Upper lobe of left lung (tissue), 6 donors: ENCODE measurements around the gene ECHDC1. TPM values are rescaled to one million over a fixed set of nuclear protein-coding genes. Genes with fewer than 3 reads are reported as not detected.

ENCODE experiments used
- ATAC-seq, 2 donors: fragments of 200-7000 bp; cut with Tn5 transposase; one replicate each; pipeline ENCODE4 v1.9.1; 2022; ENCODE audit warnings: mild to moderate bottlenecking in 2 of 2, moderate library complexity in 2 of 2; ENCODE audit not compliant: low FRiP score in 2 of 2
- DNase-seq, 2 donors: peaks; one replicate each; pipeline ENCODE4 v3.0.0-alpha.2; 2019 to 2020
- H3K27ac ChIP-seq, 4 donors: fragments of 200-600 bp; sonication (generic); one replicate each; pipeline ENCODE4 v1.5.1; 2016 to 2019
- H3K27me3 ChIP-seq, 4 donors: fragments of 200-600 bp; sonication (generic); one replicate each; pipeline ENCODE4 v1.5.1; 2017 to 2019
- H3K36me3 ChIP-seq, 4 donors: fragments of 200-600 bp; sonication (generic); one replicate each; pipeline ENCODE4 v1.5.1; 2016 to 2019
- H3K4me1 ChIP-seq, 4 donors: fragments of 200-600 bp; sonication (generic); one replicate each; pipeline ENCODE4 v1.5.1; 2018 to 2019
- H3K4me3 ChIP-seq, 4 donors: fragments of 200-600 bp; sonication (generic); one replicate each; pipeline ENCODE4 v1.5.1; 2017 to 2019; ENCODE audit warnings: mild to moderate bottlenecking in 2 of 4, moderate library complexity in 1 of 4
- H3K9me3 ChIP-seq, 4 donors: fragments of 200-600 bp; sonication (generic); one replicate each; pipeline ENCODE4 v1.5.1; 2018 to 2019
- CTCF ChIP-seq, 6 experiments: fragments of 450-650 bp in 4 of 6; fragments of 200-600 bp in 2 of 6; sonication (generic) in 2 of 6; IDR thresholded peaks; one replicate each; pipeline ENCODE4 v1.5.1; 2016 to 2019; ENCODE audit warnings: antibody characterized with exemption in 6 of 6
- EP300 ChIP-seq, 4 donors: sonication (generic); formaldehyde crosslinking; IDR thresholded peaks; one replicate each; pipeline ENCODE4 v1.5.1; 2017; ENCODE audit warnings: antibody characterized with exemption in 4 of 4, control low read depth in 2 of 4
- POLR2A ChIP-seq, 4 donors: fragments of 450-650 bp; IDR thresholded peaks; one replicate each; pipeline ENCODE4 v1.5.1; 2016 to 2017; ENCODE audit warnings: antibody characterized with exemption in 4 of 4, mild to moderate bottlenecking in 2 of 4
- POLR2AphosphoS5 ChIP-seq, 2 donors: sonication (generic); formaldehyde crosslinking; IDR thresholded peaks; one replicate each; pipeline ENCODE4 v1.5.1; 2017; ENCODE audit warnings: antibody characterized with exemption in 2 of 2
- WGBS, 2 donors: methylation state at CpG; one replicate each; pipeline ENCODE4 v1.1.5; 2017 to 2018; 5-methylcytosine and 5-hydroxymethylcytosine counted together
- total RNA-seq, 6 donors: library from RNA; depleted of rRNA in 4 of 6; stranded (reverse); fragments of >200 nt in 4 of 6; gene quantifications; one replicate each; pipeline versions ENCODE4 v1.1.0 to v1.2.1, GENCODE V29; 2016 to 2021
- donor health status: DM: no; HTN: no; CAD: no; lungs with moderate emphysema.
- donor health status: DM: no; HTN: yes; CAD: no; lungs with severe emphysema.

The ECHDC1 gene
- total RNA-seq, 6 donors from 2014 or later: 70.5 to 146 (median 106) TPM

- Histone ChIP-seq H3K27ac (no peak overlapping the region), H3K36me3 (no peaks in the 10 kb centered on the region), H3K27me3 (no peaks in the 10 kb centered on the region), H3K9me3 (no peaks in the 10 kb centered on the region), H3K4me1 (peaks cover 28 to 43% (median 36%) of the 10 kb centered on the region in 4 donors), H3K4me3 (no peak overlapping the region)
- DNase-seq (no peak), ATAC-seq (no peak)
- TF ChIP-seq POLR2A (IDR thresholded peaks at IDR 0.05) (no peak), EP300 (IDR thresholded peaks at IDR 0.05) (no peak), POLR2AphosphoS5 (IDR thresholded peaks at IDR 0.05) (no peak), CTCF (IDR thresholded peaks at IDR 0.05) (no peak)
- WGBS, 2 donors: 90 to 92% methylated on average over 2 of the region's 2 CpGs
Measured at GRCh38 chr6:127273499-127273898, 69.9 kb downstream of the ECHDC1 start.

DNA sequence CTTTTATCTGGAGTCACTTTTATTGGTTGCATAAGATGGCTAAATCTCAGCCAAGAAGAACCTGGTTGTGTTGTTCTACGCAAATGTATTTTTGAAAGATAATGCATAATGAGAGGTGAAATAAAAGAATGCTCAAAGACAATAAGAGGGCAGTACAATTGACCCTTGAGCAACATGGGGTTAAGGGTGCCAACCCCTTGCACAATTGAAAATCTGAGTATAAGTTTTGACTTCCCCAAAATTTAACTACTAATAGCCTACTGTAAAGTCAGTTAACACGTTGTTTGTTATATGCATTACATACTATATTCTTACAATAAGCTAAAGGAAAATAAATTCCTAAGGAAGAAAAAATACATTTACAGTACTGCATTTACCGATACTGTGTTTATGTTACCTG is 70.8 kb downstream of the ECHDC1 start:
- Histone ChIP-seq H3K36me3 (no peaks in the 10 kb centered on the region), H3K4me1 (peaks cover 30 to 44% (median 38%) of the 10 kb centered on the region in 4 donors), H3K4me3 (no peak overlapping the region), H3K27me3 (no peaks in the 10 kb centered on the region), H3K9me3 (no peaks in the 10 kb centered on the region), H3K27ac (no peak overlapping the region)
- TF ChIP-seq POLR2A (IDR thresholded peaks at IDR 0.05) (no peak), CTCF (IDR thresholded peaks at IDR 0.05) (no peak), EP300 (IDR thresholded peaks at IDR 0.05) (no peak), POLR2AphosphoS5 (IDR thresholded peaks at IDR 0.05) (no peak)
- 78 to 88% methylated on average over 3 of the region's 3 CpGs for WGBS, 2 donors
- ATAC-seq (no peak), DNase-seq (no peak)

- ATAC-seq (peak in 1 of 2 donors; percentile 24), DNase-seq (no peak)
- no peaks in the 10 kb centered on the region for H3K9me3 ChIP-seq
- WGBS, 2 donors: 1 to 2% methylated on average over 16 of the region's 16 CpGs
- TF ChIP-seq POLR2A (IDR thresholded peaks at IDR 0.05) (no peak), EP300 (IDR thresholded peaks at IDR 0.05) (no peak), CTCF (IDR thresholded peaks at IDR 0.05) (no peak), POLR2AphosphoS5 (IDR thresholded peaks at IDR 0.05) (no peak)
- H3K36me3 ChIP-seq: no peaks in the 10 kb centered on the region
- peak overlapping the region; percentile 78 to 92 (median 84) for H3K4me3 ChIP-seq
- H3K27me3 ChIP-seq: no peaks in the 10 kb centered on the region
- H3K4me1 ChIP-seq: peaks cover 32 to 39% (median 36%) of the 10 kb centered on the region in 4 donors
- H3K27ac ChIP-seq: peak overlapping the region; percentile 99 to 100 (median 100)
Measured at GRCh38 chr6:127267646-127268625, 75.5 kb downstream of the ECHDC1 start.

GRCh38 chr6:127266892-127267645 is 76.3 kb downstream of the ECHDC1 start:
- no peaks in the 10 kb centered on the region for H3K9me3 ChIP-seq
- H3K27me3 ChIP-seq: no peaks in the 10 kb centered on the region
- no peaks in the 10 kb centered on the region for H3K36me3 ChIP-seq
- H3K27ac ChIP-seq: peak overlapping the region; percentile 99 to 100 (median 100)
- H3K4me1 ChIP-seq: peaks cover 24 to 34% (median 29%) of the 10 kb centered on the region in 4 donors
- peak; percentile 60 to 93 for DNase-seq
- peak; percentile 89 to 92 for ATAC-seq
- 0% methylated on average over 13 to 63 of the region's 64 CpGs for WGBS, 2 donors
- TF ChIP-seq CTCF (IDR thresholded peaks at IDR 0.05): no peak
- peak; percentile 92 to 96 for TF ChIP-seq POLR2AphosphoS5 (IDR thresholded peaks at IDR 0.05)
- no peak for TF ChIP-seq EP300 (IDR thresholded peaks at IDR 0.05)
- peak in 3 of 4 donors; percentile 84 to 99 (median 96) for TF ChIP-seq POLR2A (IDR thresholded peaks at IDR 0.05)
- H3K4me3 ChIP-seq: peak overlapping the region; percentile 78 to 92 (median 84)
